K562 (cell line): ENCODE results near the gene BTD. TPM values are rescaled to one million over a fixed set of nuclear protein-coding genes. Genes with fewer than 3 reads are reported as not detected.

ENCODE experiments used
- ADNP ChIP-seq: fragments of 200-800 bp; sonication (Bioruptor generic); IDR thresholded peaks from 2 replicates; pipeline ENCODE4 v1.6.1; 2016; ENCODE audit warnings: missing genetic modification characterization, missing compliant biosample characterization
- BRD4 ChIP-seq: fragments of 200-600 bp; sonication (generic); IDR thresholded peaks from 2 replicates; pipeline ENCODE4 v1.6.1; 2017; ENCODE audit warnings: inconsistent platforms
- DACH1 ChIP-seq: fragments of 450-650 bp; IDR thresholded peaks from 2 replicates; pipeline ENCODE4 v1.6.1; 2018; ENCODE audit not compliant: partially characterized antibody
- FOXA3 ChIP-seq, 2 experiments: fragments of 450-650 bp in 1 of 2; sonication (generic) in 1 of 2; formaldehyde crosslinking; IDR thresholded peaks in 1 of 2; conservative IDR thresholded peaks in 1 of 2; 2 replicates each; pipeline versions ENCODE4 v1.4.0 to v1.8.0; 2020 to 2022; ENCODE audit warnings: mild to moderate bottlenecking in 2 of 2, missing genetic modification reagents in 1 of 2
- HCFC1 ChIP-seq: IDR thresholded peaks from 2 replicates; pipeline ENCODE4 v1.6.1; 2012; ENCODE audit warnings: low read depth, low read length, improper control_type of control experiment
- HDAC2 ChIP-seq: fragments of 450-650 bp; IDR thresholded peaks from 2 replicates; pipeline ENCODE4 v1.6.1; 2016; ENCODE audit warnings: mild to moderate bottlenecking
- KLF16 ChIP-seq: IDR thresholded peaks from 2 replicates; pipeline ENCODE4 v1.6.1; 2016; ENCODE audit warnings: antibody characterized with exemption
- MAZ ChIP-seq, 2 experiments: fragments of 450-650 bp in 1 of 2; sonication (generic) in 1 of 2; formaldehyde crosslinking; IDR thresholded peaks in 1 of 2; conservative IDR thresholded peaks in 1 of 2; 2 replicates each; pipeline versions ENCODE4 v1.4.0 to v1.5.0; 2020; ENCODE audit warnings: mild to moderate bottlenecking in 1 of 2, missing genetic modification reagents in 1 of 2
- MEF2D ChIP-seq: conservative IDR thresholded peaks from 2 replicates; pipeline ENCODE4 v1.6.1; 2016; ENCODE audit warnings: low read depth, missing genetic modification characterization, missing compliant biosample characterization
- RBBP5 ChIP-seq: fragments of 200-600 bp; sonication (generic); IDR thresholded peaks from 2 replicates; pipeline ENCODE4 v1.6.1; 2012; ENCODE audit warnings: borderline replicate concordance, mild to moderate bottlenecking, low read length, control low read depth, inconsistent platforms; ENCODE audit not compliant: insufficient read depth, poor library complexity, severe bottlenecking
- TARDBP ChIP-seq: fragments of 450-650 bp; IDR thresholded peaks from 2 replicates; pipeline ENCODE4 v1.6.1; 2016
- TRIM28 ChIP-seq: fragments of 450-650 bp; IDR thresholded peaks from 2 replicates; pipeline ENCODE4 v1.6.1; 2017
- XRCC5 ChIP-seq: fragments of 200-400 bp; formaldehyde crosslinking; IDR thresholded peaks from 2 replicates; pipeline ENCODE4 v1.6.1; 2017; ENCODE audit warnings: low read depth, mild to moderate bottlenecking, low read length
- ZEB2 ChIP-seq: fragments of 450-650 bp; IDR thresholded peaks from 2 replicates; pipeline ENCODE4 v1.6.1; 2016
- ZFX ChIP-seq: sonication (generic); formaldehyde crosslinking; IDR thresholded peaks from 2 replicates; pipeline ENCODE4 v1.8.0; 2022; ENCODE audit warnings: mild to moderate bottlenecking, missing genetic modification reagents, moderate library complexity
- ZNF217 ChIP-seq: sonication (generic); formaldehyde crosslinking; IDR thresholded peaks from 2 replicates; pipeline ENCODE4 v1.8.0; 2022; ENCODE audit warnings: mild to moderate bottlenecking, missing genetic modification reagents
- ZNF24 ChIP-seq: fragments of 450-650 bp; IDR thresholded peaks from 2 replicates; pipeline ENCODE4 v1.6.1; 2016
- ZNF395 ChIP-seq: fragments of 200-800 bp; sonication (Bioruptor generic); IDR thresholded peaks from 2 replicates; pipeline ENCODE4 v1.6.1; 2017; ENCODE audit warnings: missing genetic modification characterization, missing compliant biosample characterization
- ZNF518B ChIP-seq: fragments of 250-450 bp; sonication (Bioruptor Pico); IDR thresholded peaks from 2 replicates; pipeline ENCODE4 v1.5.0; 2021; ENCODE audit warnings: mild to moderate bottlenecking, moderate library complexity
- ZNF589 ChIP-seq: fragments of 200-800 bp; sonication (Bioruptor generic); IDR thresholded peaks from 2 replicates; pipeline ENCODE4 v1.6.1; 2016; ENCODE audit warnings: low read depth, missing genetic modification characterization, missing compliant biosample characterization
- ZNF707 ChIP-seq: fragments of 250-450 bp; sonication (Bioruptor Pico); conservative IDR thresholded peaks from 2 replicates; pipeline ENCODE4 v1.8.0; 2022; ENCODE audit warnings: inconsistent platforms, mild to moderate bottlenecking, moderate library complexity
- ZNF77 ChIP-seq: fragments of 250-450 bp; sonication (Bioruptor Pico); IDR thresholded peaks from 2 replicates; pipeline ENCODE4 v1.5.0; 2020
- polyA plus RNA-seq, 8 experiments: library from polyadenylated mRNA; depleted of rRNA in 4 of 8; stranded (reverse) in 5 of 8; unstranded in 3 of 8; fragments of >200 nt; fragmentation: Nextera tagmentation in 2 of 8; fragmentation: Illumina TruSeq in 1 of 8; extraction: Ambion mirVana in 2 of 8; extraction: Trizol in 1 of 8; gene quantifications; 2 replicates each; pipeline versions ENCODE4 v1.2.1 to v1.2.3, GENCODE V29; 2011 to 2014; ENCODE audit warnings: inconsistent platforms in 1 of 8, missing spikeins in 1 of 8
- total RNA-seq, 7 experiments: library from RNA; depleted of rRNA in 6 of 7; stranded (reverse); fragments of >200 nt in 6 of 7; fragmentation: Illumina TruSeq in 2 of 7; extraction: Trizol in 2 of 7; gene quantifications; 2 replicates each; pipeline versions ENCODE4 v1.2.1 to v1.2.3, GENCODE V29; 2011 to 2021; ENCODE audit warnings: low replicate concordance in 1 of 7
- TF ChIP-seq, protein P1 (sequence below): fragments of 250-450 bp; sonication (Bioruptor Pico); IDR thresholded peaks from 2 replicates; pipeline ENCODE4 v1.9.0; 2021; ENCODE audit warnings: mild to moderate bottlenecking

BTD gene
- total and polyA plus RNA-seq, 9 of the 15 experiments (the other 6 are each of a cell fraction or from before 2014, with no cell fraction given) = 6.6 to 26.2 (median 10.6) TPM

DNA sequence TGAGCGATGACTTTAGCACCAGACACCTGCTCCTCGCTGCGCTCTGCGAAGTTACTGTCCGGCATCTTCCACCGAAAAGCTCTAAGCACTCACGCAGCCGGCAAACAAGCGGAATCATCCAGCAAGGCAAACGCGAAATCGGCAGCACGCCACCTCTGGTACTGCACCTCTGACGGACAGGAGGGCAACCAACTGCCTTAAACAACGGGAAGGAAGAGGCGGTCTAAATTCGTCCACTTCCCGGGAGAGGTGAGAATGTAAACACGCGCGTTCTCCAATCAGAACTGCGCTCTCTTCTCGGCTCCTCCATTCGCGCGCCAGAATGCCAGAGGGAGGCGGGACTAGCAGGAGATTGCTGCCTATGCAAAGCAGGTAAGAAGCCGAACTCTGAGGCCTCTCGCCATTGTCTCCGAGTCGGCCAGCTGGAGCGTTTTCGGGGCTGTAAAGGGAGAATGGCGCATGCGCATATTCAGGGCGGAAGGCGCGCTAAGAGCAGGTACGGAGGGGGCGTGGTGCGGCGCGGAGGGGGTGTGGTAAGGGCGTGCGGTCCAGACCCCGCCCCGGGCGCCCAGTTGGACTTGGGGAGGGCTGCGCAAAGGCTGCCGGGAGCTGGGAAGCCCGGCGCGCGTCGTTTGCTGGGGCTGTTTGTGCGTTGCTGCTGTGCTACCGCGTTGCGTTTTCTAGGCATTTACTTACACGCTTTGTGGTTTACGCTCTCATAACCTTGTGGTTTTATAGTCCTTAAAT lies at the start of gene BTD, which contains the start of gene HACL1 (continued):
- TF ChIP-seq, protein P1, sequence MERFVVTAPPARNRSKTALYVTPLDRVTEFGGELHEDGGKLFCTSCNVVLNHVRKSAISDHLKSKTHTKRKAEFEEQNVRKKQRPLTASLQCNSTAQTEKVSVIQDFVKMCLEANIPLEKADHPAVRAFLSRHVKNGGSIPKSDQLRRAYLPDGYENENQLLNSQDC (CRISPR knock-in tag) = no peak
- TF ChIP-seq ZNF77 (CRISPR knock-in tag) (no peak), ZNF589 (CRISPR knock-in tag) (no peak; the same call in 1 of the 2 replicates), MEF2D (peak; percentile 32; the same call in 1 of the 2 replicates), HCFC1 (peak; percentile 61), ZFX (CRISPR knock-in tag) (peak; percentile 61; the same call in 1 of the 2 replicates), ZNF395 (CRISPR knock-in tag) (no peak), MAZ (CRISPR knock-in tag; conservative IDR thresholded peaks at IDR 0.05 in 1 of 2, IDR thresholded peaks at IDR 0.05 in 1 of 2) (peak; percentile 88 to 91), TRIM28 (peak; percentile 56; the same call in 1 of the 2 replicates), KLF16 (0 out of 2 replicates have a peak, but pooled peaks have one; percentile 59), DACH1 (peak; percentile 55), ZNF707 (no peak), RBBP5 (peak; percentile 87), XRCC5 (peak; percentile 62; the same call in 1 of the 2 replicates), TARDBP (no peak), ZNF518B (CRISPR knock-in tag) (no peak), ADNP (no peak), ZNF24 (peak; percentile 91), ZEB2 (no peak; the same call in 1 of the 2 replicates), ZNF217 (CRISPR knock-in tag) (no peak), HDAC2 (peak; percentile 48), BRD4 (0 out of 2 replicates have a peak, but pooled peaks have one; percentile 19), FOXA3 (CRISPR knock-in tag; conservative IDR thresholded peaks at IDR 0.05 in 1 of 2, IDR thresholded peaks at IDR 0.05 in 1 of 2) (peak; percentile 93 to 99)
